ENCODE results near the gene DCLK2. TPM values are rescaled to one million over a fixed set of nuclear protein-coding genes. Genes with fewer than 3 reads are reported as not detected.

DCLK2 gene
- total and polyA plus RNA-seq, 2 donors (not counting 1 experiment from before 2014, with no cell fraction given), result 0.91 to 3.3 TPM

DNA sequence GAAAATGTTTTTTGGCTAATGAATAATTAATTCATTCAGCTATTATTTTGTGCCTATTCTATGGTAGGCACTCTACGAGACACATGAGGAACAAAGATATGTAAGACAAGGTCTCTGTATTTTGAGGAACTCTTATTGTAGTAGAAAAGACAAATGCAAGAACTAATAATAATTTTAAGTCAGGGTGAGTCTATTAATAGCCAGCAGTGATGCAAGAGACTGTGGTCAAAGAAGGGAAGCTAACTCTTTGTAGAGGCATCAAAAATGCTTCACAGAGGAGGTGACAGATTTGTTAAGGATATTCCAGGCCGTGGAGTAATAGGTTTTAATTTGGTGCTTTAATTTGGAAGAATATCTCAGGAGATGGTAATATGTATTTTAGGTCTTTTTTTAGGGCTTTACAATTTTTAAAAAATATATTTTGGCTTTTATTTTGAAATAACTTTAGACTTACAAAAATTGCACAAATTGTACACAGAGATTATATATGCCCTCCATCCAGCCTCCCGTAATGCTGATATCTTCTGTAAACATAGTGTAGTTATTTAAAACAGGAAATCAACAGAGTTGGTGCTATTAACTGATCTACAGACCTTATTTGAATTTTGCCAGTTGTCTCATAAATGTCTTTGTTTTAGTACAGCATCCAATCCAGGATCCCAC is 48.1 kb downstream of the DCLK2 start:
- Mint-ChIP-seq H3K9me3 (ENCODE audit: insufficient read depth) (peaks cover 4% of the 10 kb centered on the region), H3K27me3 (peaks cover 20% of the 10 kb centered on the region), H3K4me3 (peak overlapping the region; percentile 70), H3K4me1 (peaks cover 30% of the 10 kb centered on the region), H3K27ac (no peak overlapping the region)
- Histone ChIP-seq H3K79me2 (ENCODE audit: control insufficient read depth, insufficient read depth, low read length) (no peaks in the 10 kb centered on the region), H3K36me3 (replicated peaks in 1 of 2; ENCODE audit: control extremely low read depth in 1 of 2, control insufficient read depth in 1 of 2, extremely low read depth in 1 of 2, insufficient read depth in 2 of 2, low read length in 1 of 2) (no peaks in the 10 kb centered on the region), H3K4me1 (ENCODE audit: control insufficient read depth in 2 of 2, insufficient read depth in 2 of 2, low read length in 2 of 2) (peaks cover 36 to 40% of the 10 kb centered on the region in 2 donors), H3K27ac (ENCODE audit: low read length in 2 of 2) (peak overlapping the region in 1 of 2 donors; percentile 53), H3K9ac (ENCODE audit: low read length) (peak overlapping the region; percentile 52), H3K27me3 (replicated peaks in 1 of 4; ENCODE audit: control extremely low read depth in 1 of 4, control insufficient read depth in 3 of 4, insufficient read depth in 4 of 4, low read length in 3 of 4) (peaks cover 0 to 2% (median 0%) of the 10 kb centered on the region in 4 experiments), H2AFZ (ENCODE audit: insufficient read depth, low read depth, low read length, poor library complexity, severe bottlenecking) (peak overlapping the region; percentile 11), H3K4me2 (replicated peaks; ENCODE audit: low read depth, low read length, poor library complexity, severe bottlenecking) (peak overlapping the region; percentile 65), H3K4me3 (ENCODE audit: control extremely low read depth in 1 of 5, extremely low read depth in 1 of 5, insufficient read depth in 1 of 5, low read depth in 2 of 5, low read length in 4 of 5) (peak overlapping the region in 2 of 5 experiments; percentile 5 to 36), H4K20me1 (ENCODE audit: control insufficient read depth, insufficient read depth, low read length, poor library complexity, severe bottlenecking) (no peaks in the 10 kb centered on the region), H3K9me3 (ENCODE audit: control extremely low read depth in 1 of 3, control insufficient read depth in 2 of 3, insufficient read depth in 1 of 3, low read length in 2 of 3) (peaks cover 0 to 6% (median 3%) of the 10 kb centered on the region in 3 donors)
- DNase-seq (peak; percentile 55), ATAC-seq (ENCODE audit: low read depth) (peak; percentile 47)
- ChIA-PET POLR2A (no interaction called here), CTCF (interaction anchor here (0.8 kb wide), 2 partner anchors 9 to 83 kb away, joined by 3 read pairs; no protein-coding TSS in a partner anchor)
- intact Hi-C loops (cut with micrococcal nuclease), result no loop called here
- TF ChIP-seq EZH2 (IDR thresholded peaks at IDR 0.05; ENCODE audit: borderline replicate concordance, insufficient read depth, low read depth, low read length, poor library complexity, severe bottlenecking), result no peak
- TF ChIP-seq, protein P1, sequence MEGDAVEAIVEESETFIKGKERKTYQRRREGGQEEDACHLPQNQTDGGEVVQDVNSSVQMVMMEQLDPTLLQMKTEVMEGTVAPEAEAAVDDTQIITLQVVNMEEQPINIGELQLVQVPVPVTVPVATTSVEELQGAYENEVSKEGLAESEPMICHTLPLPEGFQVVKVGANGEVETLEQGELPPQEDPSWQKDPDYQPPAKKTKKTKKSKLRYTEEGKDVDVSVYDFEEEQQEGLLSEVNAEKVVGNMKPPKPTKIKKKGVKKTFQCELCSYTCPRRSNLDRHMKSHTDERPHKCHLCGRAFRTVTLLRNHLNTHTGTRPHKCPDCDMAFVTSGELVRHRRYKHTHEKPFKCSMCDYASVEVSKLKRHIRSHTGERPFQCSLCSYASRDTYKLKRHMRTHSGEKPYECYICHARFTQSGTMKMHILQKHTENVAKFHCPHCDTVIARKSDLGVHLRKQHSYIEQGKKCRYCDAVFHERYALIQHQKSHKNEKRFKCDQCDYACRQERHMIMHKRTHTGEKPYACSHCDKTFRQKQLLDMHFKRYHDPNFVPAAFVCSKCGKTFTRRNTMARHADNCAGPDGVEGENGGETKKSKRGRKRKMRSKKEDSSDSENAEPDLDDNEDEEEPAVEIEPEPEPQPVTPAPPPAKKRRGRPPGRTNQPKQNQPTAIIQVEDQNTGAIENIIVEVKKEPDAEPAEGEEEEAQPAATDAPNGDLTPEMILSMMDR (IDR thresholded peaks at IDR 0.05), result no peak
- WGBS (ENCODE audit: insufficient coverage), result 0% methylated on average over 1 of the region's 3 CpGs

DNA sequence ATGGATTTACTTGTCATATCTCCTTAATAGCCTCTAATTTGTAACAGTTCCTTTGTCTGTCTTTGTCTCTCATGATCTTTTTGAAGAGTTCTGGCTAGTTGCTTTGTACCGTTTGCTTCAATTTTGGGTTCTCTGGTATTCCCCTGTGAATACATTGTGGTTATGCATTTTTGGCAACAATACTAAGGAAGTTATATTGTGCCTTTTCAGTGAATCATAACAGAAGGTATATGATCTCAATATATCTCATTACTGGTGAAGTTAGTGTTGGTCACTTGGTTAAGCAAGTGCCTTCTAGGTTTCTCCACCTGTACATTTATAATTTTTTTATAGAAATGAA is 48.6 kb downstream of the DCLK2 start:
- no peaks in the 10 kb centered on the region for H3K79me2 ChIP-seq (ENCODE audit: control insufficient read depth, insufficient read depth, low read length)
- WGBS (ENCODE audit: insufficient coverage), result 0% methylated on average over 1 of the region's 1 CpG
- H3K27me3 ChIP-seq (replicated peaks in 1 of 4; ENCODE audit: control extremely low read depth in 1 of 4, control insufficient read depth in 3 of 4, insufficient read depth in 4 of 4, low read length in 3 of 4), result peaks cover 0 to 2% (median 0%) of the 10 kb centered on the region in 4 experiments
- H3K27ac ChIP-seq (ENCODE audit: low read length in 2 of 2), result peak overlapping the region in 1 of 2 donors; percentile 53
- no peak for TF ChIP-seq EZH2 (IDR thresholded peaks at IDR 0.05; ENCODE audit: borderline replicate concordance, insufficient read depth, low read depth, low read length, poor library complexity, severe bottlenecking)
- TF ChIP-seq, protein P1 (IDR thresholded peaks at IDR 0.05), result no peak
- peak overlapping the region; percentile 52 for H3K9ac ChIP-seq (ENCODE audit: low read length)
- Mint-ChIP-seq H3K4me1 (peaks cover 30% of the 10 kb centered on the region), H3K27ac (no peak overlapping the region), H3K27me3 (peaks cover 20% of the 10 kb centered on the region), H3K9me3 (ENCODE audit: insufficient read depth) (peaks cover 4% of the 10 kb centered on the region), H3K4me3 (peak overlapping the region; percentile 70)
- no peaks in the 10 kb centered on the region for H3K36me3 ChIP-seq (replicated peaks in 1 of 2; ENCODE audit: control extremely low read depth in 1 of 2, control insufficient read depth in 1 of 2, extremely low read depth in 1 of 2, insufficient read depth in 2 of 2, low read length in 1 of 2)
- POLR2A ChIA-PET, result no interaction called here
- H4K20me1 ChIP-seq (ENCODE audit: control insufficient read depth, insufficient read depth, low read length, poor library complexity, severe bottlenecking), result no peaks in the 10 kb centered on the region
- peak overlapping the region; percentile 65 for H3K4me2 ChIP-seq (replicated peaks; ENCODE audit: low read depth, low read length, poor library complexity, severe bottlenecking)
- CTCF ChIA-PET, result no interaction called here
- H3K4me1 ChIP-seq (ENCODE audit: control insufficient read depth in 2 of 2, insufficient read depth in 2 of 2, low read length in 2 of 2), result peaks cover 36 to 40% of the 10 kb centered on the region in 2 donors
- peaks cover 0 to 1% (median 1%) of the 10 kb centered on the region in 3 donors for H3K9me3 ChIP-seq (ENCODE audit: control extremely low read depth in 1 of 3, control insufficient read depth in 2 of 3, insufficient read depth in 1 of 3, low read length in 2 of 3)
- DNase-seq (peak; percentile 50), ATAC-seq (ENCODE audit: low read depth) (peak; percentile 67)
- peak overlapping the region; percentile 11 for H2AFZ ChIP-seq (ENCODE audit: insufficient read depth, low read depth, low read length, poor library complexity, severe bottlenecking)
- H3K4me3 ChIP-seq (ENCODE audit: control extremely low read depth in 1 of 5, extremely low read depth in 1 of 5, insufficient read depth in 1 of 5, low read depth in 2 of 5, low read length in 4 of 5), result peak overlapping the region in 2 of 5 experiments; percentile 5 to 36
- intact Hi-C loops (cut with micrococcal nuclease), result no loop called here
